ENCODE results near the gene DDA1. TPM values are rescaled to one million over a fixed set of nuclear protein-coding genes. Genes with fewer than 3 reads are reported as not detected.
"Not testable (repeated sequence)": the region's sequence is repeated elsewhere in the genome, so short reads cannot be mapped to it uniquely, and the experiment has no call there.

Gene DDA1
- polyA plus RNA-seq (ENCODE audit: insufficient read length in 4 of 4) = 10 to 100 TPM; 30.1 to 43.6 (median 36.5) TPM

GRCh38 chr19:17309198-17309964 is at the start of gene DDA1:
DDA1 (plus strand) TSS chr19:17309563; CDS start chr19:17309655, 92 bp downstream.
- DNase-seq (ENCODE audit: low read depth in 4 of 4, low spot score in 3 of 4) = peak; percentile 95 to 100 (median 98)

- no peak for DNase-seq (ENCODE audit: low read depth in 4 of 4, low spot score in 3 of 4)
Measured at GRCh38 chr19:17259934-17260333, 49.4 kb upstream of the DDA1 start.

- DNase-seq (ENCODE audit: low read depth in 4 of 4, low spot score in 3 of 4) = no peak
Measured at GRCh38 chr19:17260842-17261325, 48.5 kb upstream of the DDA1 start.

GRCh38 chr19:17262557-17262956 is 46.8 kb upstream of the DDA1 start:
- DNase-seq (ENCODE audit: low read depth in 4 of 4, low spot score in 3 of 4) = no peak

- DNase-seq (ENCODE audit: low read depth in 4 of 4, low spot score in 3 of 4) = no peak
Measured at GRCh38 chr19:17263712-17264640, 45.4 kb upstream of the DDA1 start.

- no peak for DNase-seq (ENCODE audit: low read depth in 4 of 4, low spot score in 3 of 4)
Measured at GRCh38 chr19:17264641-17264979, 44.8 kb upstream of the DDA1 start, which contains the start of gene USHBP1. USHBP1 (minus strand) TSS chr19:17264745; CDS start chr19:17264299, 446 bp downstream.

GRCh38 chr19:17266026-17266425 is 43.3 kb upstream of the DDA1 start:
- no peak for DNase-seq (ENCODE audit: low read depth in 4 of 4, low spot score in 3 of 4)

- DNase-seq (ENCODE audit: low read depth in 4 of 4, low spot score in 3 of 4) = no peak
Measured at GRCh38 chr19:17266589-17266974, 42.8 kb upstream of the DDA1 start.

- peak; percentile 94 to 99 (median 96) for DNase-seq (ENCODE audit: low read depth in 4 of 4, low spot score in 3 of 4)
Measured at GRCh38 chr19:17266975-17267788, 42.2 kb upstream of the DDA1 start, which contains the start of gene BABAM1. BABAM1 (plus strand) TSS chr19:17267443; CDS start chr19:17268807, 1,364 bp downstream.

- DNase-seq (ENCODE audit: low read depth in 4 of 4, low spot score in 3 of 4) = no peak
Measured at GRCh38 chr19:17268754-17269153, 40.6 kb upstream of the DDA1 start.

GRCh38 chr19:17274892-17275291 is 34.5 kb upstream of the DDA1 start:
- not testable (repeated sequence) for DNase-seq (ENCODE audit: low read depth in 4 of 4, low spot score in 3 of 4)

- DNase-seq (ENCODE audit: low read depth in 4 of 4, low spot score in 3 of 4) = no peak
Measured at GRCh38 chr19:17275441-17276175, 33.8 kb upstream of the DDA1 start.

GRCh38 chr19:17279436-17279835 is 29.9 kb upstream of the DDA1 start:
- no peak for DNase-seq (ENCODE audit: low read depth in 4 of 4, low spot score in 3 of 4)

GRCh38 chr19:17281391-17282304 is 27.7 kb upstream of the DDA1 start, which contains the start of gene ANKLE1:
ANKLE1 (plus strand) TSS chr19:17281901; CDS start chr19:17281921, 20 bp downstream.
- DNase-seq (ENCODE audit: low read depth in 4 of 4, low spot score in 3 of 4) = no peak

- DNase-seq (ENCODE audit: low read depth in 4 of 4, low spot score in 3 of 4) = peak in 1 of 4 donors; percentile 41
Measured at GRCh38 chr19:17282488-17283125, 26.8 kb upstream of the DDA1 start.

- DNase-seq (ENCODE audit: low read depth in 4 of 4, low spot score in 3 of 4) = no peak
Measured at GRCh38 chr19:17283504-17283996, 25.8 kb upstream of the DDA1 start.

- DNase-seq (ENCODE audit: low read depth in 4 of 4, low spot score in 3 of 4) = no peak
Measured at GRCh38 chr19:17285415-17286135, 23.8 kb upstream of the DDA1 start.

Measured in left renal pelvis (tissue), 4 donors.